Stimulated activated CD4-positive, alpha-beta T cell treated with anti-CD3 and anti-CD28 coated beads, Interleukin-12 subunit alpha, Interleukin-12 subunit beta, amount 100 ng/mL, for 48 hours (primary cell): ENCODE measurements around the gene TLR8.

Experiments
- DNase-seq, 3 donors: peaks; one replicate each; pipeline ENCODE4 v3.0.0-alpha.2; 2020; ENCODE audit warnings: low read depth in 2 of 3, low spot score in 1 of 3

Gene TLR8

GRCh38 chrX:12906046-12906761 lies at the start of gene TLR8:
Gene TLR8 (plus strand): TSS chrX:12906620. CDS start chrX:12906707, 87 bp downstream.
- DNase-seq = no peak

GRCh38 chrX:12865359-12865758 lies 41.1 kb upstream of the TLR8 start:
- no peak for DNase-seq

GRCh38 chrX:12866451-12867377 lies 39.7 kb upstream of the TLR8 start, which contains the start of gene TLR7:
Gene TLR7 (plus strand): TSS chrX:12867072. CDS start chrX:12867579, 507 bp downstream.
- DNase-seq = no peak

GRCh38 chrX:12867685-12868084 lies 38.7 kb upstream of the TLR8 start:
- no peak for DNase-seq

- no peak for DNase-seq
These were observed 37.7 kb upstream of the TLR8 start for GRCh38 chrX:12868747-12869146.

GRCh38 chrX:12871257-12871656 lies 35.2 kb upstream of the TLR8 start:
- DNase-seq = no peak

- no peak for DNase-seq
These were observed 33.7 kb upstream of the TLR8 start for GRCh38 chrX:12872741-12873140.

GRCh38 chrX:12874581-12874980 lies 31.8 kb upstream of the TLR8 start:
- no peak for DNase-seq

GRCh38 chrX:12877386-12877785 lies 29.0 kb upstream of the TLR8 start:
- DNase-seq = no peak

GRCh38 chrX:12878536-12878935 lies 27.9 kb upstream of the TLR8 start:
- no peak for DNase-seq

- no peak for DNase-seq
These were observed 24.5 kb upstream of the TLR8 start for GRCh38 chrX:12881914-12882313.

- DNase-seq = no peak
These were observed 20.9 kb upstream of the TLR8 start for GRCh38 chrX:12885508-12885907.

- no peak for DNase-seq
These were observed 19.9 kb upstream of the TLR8 start for GRCh38 chrX:12886545-12886944.

GRCh38 chrX:12887141-12887540 lies 19.3 kb upstream of the TLR8 start:
- DNase-seq = no peak

- no peak for DNase-seq
These were observed 18.7 kb upstream of the TLR8 start for GRCh38 chrX:12887767-12888166.

- DNase-seq = no peak
These were observed 16.0 kb upstream of the TLR8 start for GRCh38 chrX:12890467-12890866.

- no peak for DNase-seq
These were observed 15.2 kb upstream of the TLR8 start for GRCh38 chrX:12891171-12891570.

- DNase-seq = no peak
These were observed 14.4 kb upstream of the TLR8 start for GRCh38 chrX:12891915-12892506.

GRCh38 chrX:12892716-12893115 lies 13.7 kb upstream of the TLR8 start:
- DNase-seq = no peak

- DNase-seq = peak in 2 of 3 donors; percentile 18 to 20
These were observed 12.1 kb upstream of the TLR8 start for GRCh38 chrX:12894074-12895030.

- no peak for DNase-seq
These were observed 10.6 kb upstream of the TLR8 start for GRCh38 chrX:12895866-12896265.
